ENCODE measurements around the gene TBCB. TPM values are rescaled to one million over a fixed set of nuclear protein-coding genes. Genes with fewer than 3 reads are reported as not detected.

The TBCB gene
- total and polyA plus RNA-seq, 8 donors = 32.1 to 263 (median 115) TPM

DNA sequence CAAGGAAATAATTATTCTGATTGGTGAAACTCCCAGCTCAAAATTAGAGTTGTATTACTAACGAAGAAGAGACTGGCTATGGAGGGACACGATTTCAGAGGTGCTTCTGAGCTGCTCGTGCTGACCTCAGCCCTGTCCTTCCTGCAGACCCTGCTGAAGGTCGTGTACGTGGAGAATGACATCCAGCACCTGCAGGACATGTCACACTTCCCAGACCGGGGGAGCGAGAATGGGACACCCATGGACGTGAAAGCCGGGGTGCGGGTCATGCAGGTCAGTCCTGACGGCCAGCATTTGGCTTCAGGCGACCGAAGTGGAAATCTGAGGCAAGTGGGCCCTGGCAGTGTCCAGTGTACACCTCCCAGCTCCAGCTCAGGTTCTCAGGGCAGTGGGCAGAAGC, 32.4 kb upstream of the TBCB start:
- intact Hi-C loops (cut with DNase I; ENCODE audit: low total_unique reads) = no loop called here

GRCh38 chr19:36084231-36085009, 30.8 kb upstream of the TBCB start:
- Histone ChIP-seq H3K9me3 (no peaks in the 10 kb centered on the region), H3K4me1 (no peaks in the 10 kb centered on the region), H3K27me3 (no peaks in the 10 kb centered on the region), H3K27ac (no peak overlapping the region), H3K4me3 (no peak overlapping the region), H3K36me3 (peaks cover 0 to 26% (median 0%) of the 10 kb centered on the region in 4 donors)
- intact Hi-C loops (cut with DNase I; ENCODE audit: low total_unique reads) = no loop called here
- WGBS, 5 donors = 91 to 96% (median 93%) methylated on average over 12 of the region's 12 CpGs
- TF ChIP-seq EP300 (IDR thresholded peaks at IDR 0.05) (no peak), POLR2AphosphoS5 (IDR thresholded peaks at IDR 0.05) (no peak), POLR2A (IDR thresholded peaks at IDR 0.05) (no peak), CTCF (IDR thresholded peaks at IDR 0.05) (no peak)
- no peak for DNase-seq

More for the DNA sequence above, 32.4 kb upstream of the TBCB start:
- Histone ChIP-seq H3K4me3 (no peak overlapping the region), H3K36me3 (peaks cover 0 to 26% (median 0%) of the 10 kb centered on the region in 4 donors), H3K9me3 (no peaks in the 10 kb centered on the region), H3K4me1 (no peaks in the 10 kb centered on the region), H3K27ac (no peak overlapping the region), H3K27me3 (no peaks in the 10 kb centered on the region)
- TF ChIP-seq POLR2A (IDR thresholded peaks at IDR 0.05) (no peak), CTCF (IDR thresholded peaks at IDR 0.05) (no peak), EP300 (IDR thresholded peaks at IDR 0.05) (no peak), POLR2AphosphoS5 (IDR thresholded peaks at IDR 0.05) (no peak)
- WGBS, 5 donors = 93 to 97% (median 95%) methylated on average over 8 to 13 of the region's 13 CpGs
- no peak for DNase-seq

DNA sequence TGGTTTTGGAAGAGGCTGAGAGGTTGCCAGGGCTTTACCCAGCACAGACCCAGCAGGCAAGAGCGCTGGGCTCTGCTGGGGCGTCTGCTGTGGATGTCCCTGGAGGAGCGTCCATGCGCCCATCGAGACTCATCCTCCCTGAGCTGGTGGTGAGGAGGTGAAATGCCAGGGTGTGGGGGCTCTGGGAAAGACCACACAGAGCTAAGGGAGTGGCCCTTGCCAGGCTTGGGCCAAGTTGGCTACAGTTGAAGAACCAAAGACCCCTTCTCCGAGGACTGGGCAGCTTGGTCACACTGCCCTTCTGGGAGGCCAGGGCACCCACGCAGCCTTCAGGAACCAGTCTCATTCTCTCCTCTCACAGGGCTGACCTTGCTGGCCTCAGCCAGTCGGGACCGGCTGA, 28.9 kb upstream of the TBCB start:
- H3K27me3 ChIP-seq = no peaks in the 10 kb centered on the region
- no peaks in the 10 kb centered on the region for H3K4me1 ChIP-seq
- no peak overlapping the region for H3K4me3 ChIP-seq
- peaks cover 0 to 25% (median 0%) of the 10 kb centered on the region in 4 donors for H3K36me3 ChIP-seq
- 96 to 99% (median 98%) methylated on average over 5 to 9 of the region's 9 CpGs for WGBS, 5 donors
- intact Hi-C loops (cut with DNase I; ENCODE audit: low total_unique reads) = no loop called here
- TF ChIP-seq CTCF (IDR thresholded peaks at IDR 0.05) (no peak), POLR2AphosphoS5 (IDR thresholded peaks at IDR 0.05) (no peak), EP300 (IDR thresholded peaks at IDR 0.05) (no peak)
- no peaks in the 10 kb centered on the region for H3K9me3 ChIP-seq
- DNase-seq = no peak
- no peak overlapping the region for H3K27ac ChIP-seq

DNA sequence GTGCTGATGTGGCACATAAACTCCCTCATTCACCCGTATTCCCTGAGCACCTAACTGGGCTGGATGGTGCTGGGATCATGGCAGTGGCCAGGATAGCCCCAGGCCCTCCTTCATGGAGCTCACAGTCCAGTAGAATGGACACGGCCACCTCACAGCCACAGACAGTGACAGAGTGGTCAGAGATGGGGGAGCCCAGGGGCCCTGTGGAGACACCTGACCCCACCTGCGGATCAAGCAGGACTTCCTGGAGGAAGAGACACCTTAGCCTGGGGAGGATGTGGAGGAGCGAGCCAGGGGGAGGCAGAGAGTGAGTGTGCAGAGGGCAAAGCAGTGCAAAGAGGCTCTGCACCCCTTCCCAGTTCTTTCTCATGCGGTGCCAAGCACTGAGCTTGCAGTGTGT, 25.4 kb upstream of the TBCB start:
- Histone ChIP-seq H3K36me3 (peaks cover 0 to 10% (median 0%) of the 10 kb centered on the region in 4 donors), H3K4me3 (no peak overlapping the region), H3K4me1 (no peaks in the 10 kb centered on the region), H3K27me3 (no peaks in the 10 kb centered on the region), H3K27ac (no peak overlapping the region), H3K9me3 (no peaks in the 10 kb centered on the region)
- intact Hi-C loops (cut with DNase I; ENCODE audit: low total_unique reads) = no loop called here
- WGBS, 5 donors = 93 to 100% (median 98%) methylated on average over 4 to 5 of the region's 5 CpGs
- TF ChIP-seq CTCF (IDR thresholded peaks at IDR 0.05) (no peak), POLR2AphosphoS5 (IDR thresholded peaks at IDR 0.05) (no peak), EP300 (IDR thresholded peaks at IDR 0.05) (no peak), POLR2A (IDR thresholded peaks at IDR 0.05) (no peak)
- DNase-seq = no peak
